Lower lobe of right lung (tissue), 2 donors: Measurements from ENCODE around the gene FAN1. TPM values are rescaled to one million over a fixed set of nuclear protein-coding genes. Genes with fewer than 3 reads are reported as not detected.

ENCODE experiments used
- ATAC-seq, 2 donors: fragments of 200-7000 bp; cut with Tn5 transposase; one replicate each; pipeline ENCODE4 v1.9.1; 2020 to 2022; ENCODE audit warnings: mild to moderate bottlenecking in 2 of 2, moderate library complexity in 2 of 2
- DNase-seq: peaks from one replicate; pipeline ENCODE4 v3.0.0-alpha.2; 2020
- H3K27ac ChIP-seq: fragments of 200-600 bp; one replicate; pipeline ENCODE4 v1.8.0; 2022
- H3K27me3 ChIP-seq: fragments of 200-600 bp; one replicate; pipeline ENCODE4 v1.8.0; 2022; ENCODE audit warnings: low read depth
- H3K36me3 ChIP-seq: fragments of 200-600 bp; one replicate; pipeline ENCODE4 v1.8.0; 2022; ENCODE audit warnings: mild to moderate bottlenecking
- H3K4me1 ChIP-seq: fragments of 200-600 bp; one replicate; pipeline ENCODE4 v1.8.0; 2022
- H3K4me3 ChIP-seq: fragments of 200-600 bp; one replicate; pipeline ENCODE4 v1.8.0; 2022; ENCODE audit warnings: mild to moderate bottlenecking
- H3K9me3 ChIP-seq: fragments of 200-600 bp; one replicate; pipeline ENCODE4 v1.8.0; 2022
- intact Hi-C: fragments of 100-400 bp; cut with DNase I; formaldehyde crosslinking; loops from one replicate; pipeline ENCODE4 v1.11.0; 2022
- total RNA-seq: library from RNA; stranded (reverse); fragmentation: NEBNext Ultra II Directional; extraction: Animal tissue kit (Norgen Biotek cat#: 25700); gene quantifications from one replicate; pipeline ENCODE4 v1.2.1, GENCODE V29; 2021
- TF ChIP-seq, protein P1 (sequence below): fragments of 200-600 bp; IDR thresholded peaks from one replicate; pipeline ENCODE4 v1.8.0; 2022; ENCODE audit warnings: antibody characterized with exemption, mild to moderate bottlenecking
- donor health status: DM: no; HTN: yes; CAD: no; lungs with severe emphysema.

Gene FAN1
- total RNA-seq, 1 donor from 2014 or later, result 20.9 TPM

- Histone ChIP-seq H3K27ac (no peak overlapping the region), H3K4me1 (no peaks in the 10 kb centered on the region), H3K27me3 (no peaks in the 10 kb centered on the region), H3K36me3 (no peaks in the 10 kb centered on the region), H3K4me3 (no peak overlapping the region), H3K9me3 (no peaks in the 10 kb centered on the region)
- ATAC-seq, result no peak
- DNase-seq, result no peak
- intact Hi-C loops, result no loop called here
- TF ChIP-seq, protein P1, sequence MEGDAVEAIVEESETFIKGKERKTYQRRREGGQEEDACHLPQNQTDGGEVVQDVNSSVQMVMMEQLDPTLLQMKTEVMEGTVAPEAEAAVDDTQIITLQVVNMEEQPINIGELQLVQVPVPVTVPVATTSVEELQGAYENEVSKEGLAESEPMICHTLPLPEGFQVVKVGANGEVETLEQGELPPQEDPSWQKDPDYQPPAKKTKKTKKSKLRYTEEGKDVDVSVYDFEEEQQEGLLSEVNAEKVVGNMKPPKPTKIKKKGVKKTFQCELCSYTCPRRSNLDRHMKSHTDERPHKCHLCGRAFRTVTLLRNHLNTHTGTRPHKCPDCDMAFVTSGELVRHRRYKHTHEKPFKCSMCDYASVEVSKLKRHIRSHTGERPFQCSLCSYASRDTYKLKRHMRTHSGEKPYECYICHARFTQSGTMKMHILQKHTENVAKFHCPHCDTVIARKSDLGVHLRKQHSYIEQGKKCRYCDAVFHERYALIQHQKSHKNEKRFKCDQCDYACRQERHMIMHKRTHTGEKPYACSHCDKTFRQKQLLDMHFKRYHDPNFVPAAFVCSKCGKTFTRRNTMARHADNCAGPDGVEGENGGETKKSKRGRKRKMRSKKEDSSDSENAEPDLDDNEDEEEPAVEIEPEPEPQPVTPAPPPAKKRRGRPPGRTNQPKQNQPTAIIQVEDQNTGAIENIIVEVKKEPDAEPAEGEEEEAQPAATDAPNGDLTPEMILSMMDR, result no peak
Measured at GRCh38 chr15:30895461-30896210, 8.1 kb upstream of the FAN1 start.

DNA sequence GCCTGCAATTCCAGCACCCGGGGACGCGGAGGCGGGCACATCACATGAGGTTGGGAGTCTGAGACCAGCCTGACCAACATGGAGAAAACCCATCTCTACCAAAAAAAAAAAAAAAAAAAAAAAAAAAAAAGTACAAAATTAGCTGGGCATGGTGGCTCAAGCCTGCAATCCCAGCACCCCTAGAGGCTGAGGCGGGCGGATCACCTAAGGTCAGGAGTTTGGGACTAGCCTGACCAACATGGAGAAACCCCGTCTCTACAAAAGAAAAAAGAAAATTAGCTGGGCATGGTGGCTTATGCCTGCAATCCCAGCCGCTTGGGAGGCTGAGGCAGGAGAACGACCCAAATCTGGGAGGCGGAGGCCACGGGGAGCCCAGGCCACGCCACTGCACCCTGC lies 7.5 kb upstream of the FAN1 start:
- Histone ChIP-seq H3K4me1 (no peaks in the 10 kb centered on the region), H3K27me3 (no peaks in the 10 kb centered on the region), H3K36me3 (no peaks in the 10 kb centered on the region), H3K9me3 (no peaks in the 10 kb centered on the region), H3K4me3 (no peak overlapping the region), H3K27ac (no peak overlapping the region)
- ATAC-seq (no peak), DNase-seq (no peak)
- intact Hi-C loops, result no loop called here
- TF ChIP-seq, protein P1, result no peak

GRCh38 chr15:30901889-30902288 lies 1.8 kb upstream of the FAN1 start:
- no peaks in the 10 kb centered on the region for H3K9me3 ChIP-seq
- DNase-seq, result no peak
- H3K4me1 ChIP-seq, result peaks cover 13% of the 10 kb centered on the region
- ATAC-seq, result no peak
- H3K27ac ChIP-seq, result no peak overlapping the region
- TF ChIP-seq, protein P1, result no peak
- H3K27me3 ChIP-seq, result no peaks in the 10 kb centered on the region
- no peaks in the 10 kb centered on the region for H3K36me3 ChIP-seq
- intact Hi-C loops, result no loop called here
- no peak overlapping the region for H3K4me3 ChIP-seq

- TF ChIP-seq, protein P1, result no peak
- no peak for ATAC-seq
- Histone ChIP-seq H3K4me1 (peaks cover 13% of the 10 kb centered on the region), H3K27ac (no peak overlapping the region), H3K36me3 (peaks cover 12% of the 10 kb centered on the region), H3K4me3 (no peak overlapping the region), H3K27me3 (no peaks in the 10 kb centered on the region), H3K9me3 (no peaks in the 10 kb centered on the region)
- intact Hi-C loops, result no loop called here
- no peak for DNase-seq
Measured at GRCh38 chr15:30904812-30905211, 1.1 kb downstream of the FAN1 start.

- TF ChIP-seq, protein P1, result no peak
- Histone ChIP-seq H3K4me3 (no peak overlapping the region), H3K4me1 (peaks cover 13% of the 10 kb centered on the region), H3K36me3 (peaks cover 22% of the 10 kb centered on the region), H3K27me3 (no peaks in the 10 kb centered on the region), H3K9me3 (no peaks in the 10 kb centered on the region), H3K27ac (no peak overlapping the region)
- intact Hi-C loops, result no loop called here
- DNase-seq, result no peak
- ATAC-seq, result no peak
Measured at GRCh38 chr15:30905821-30906220, 2.1 kb downstream of the FAN1 start.
